ENCODE results near the gene CEP70.

DNA sequence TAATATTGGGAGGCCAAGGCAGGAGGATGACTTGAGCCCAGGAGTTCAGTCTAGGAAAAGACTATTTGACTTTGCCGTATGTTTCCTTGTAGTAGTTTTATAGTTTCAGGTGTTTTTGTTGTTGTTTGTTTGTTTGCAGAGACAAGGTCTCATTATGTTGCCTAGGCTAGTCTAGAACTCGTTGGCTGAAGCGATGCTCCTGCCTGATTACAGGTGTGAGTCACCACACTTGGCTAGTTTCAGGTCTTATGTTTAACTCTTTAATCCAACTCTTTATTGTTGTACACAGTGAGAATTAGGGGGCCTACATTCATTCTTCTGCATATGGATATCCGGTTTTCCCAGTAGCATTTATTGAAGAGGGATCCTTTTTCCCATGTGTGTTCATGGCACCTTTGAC, 46.5 kb upstream of the CEP70 start:
- TF ChIP-seq, protein P1, sequence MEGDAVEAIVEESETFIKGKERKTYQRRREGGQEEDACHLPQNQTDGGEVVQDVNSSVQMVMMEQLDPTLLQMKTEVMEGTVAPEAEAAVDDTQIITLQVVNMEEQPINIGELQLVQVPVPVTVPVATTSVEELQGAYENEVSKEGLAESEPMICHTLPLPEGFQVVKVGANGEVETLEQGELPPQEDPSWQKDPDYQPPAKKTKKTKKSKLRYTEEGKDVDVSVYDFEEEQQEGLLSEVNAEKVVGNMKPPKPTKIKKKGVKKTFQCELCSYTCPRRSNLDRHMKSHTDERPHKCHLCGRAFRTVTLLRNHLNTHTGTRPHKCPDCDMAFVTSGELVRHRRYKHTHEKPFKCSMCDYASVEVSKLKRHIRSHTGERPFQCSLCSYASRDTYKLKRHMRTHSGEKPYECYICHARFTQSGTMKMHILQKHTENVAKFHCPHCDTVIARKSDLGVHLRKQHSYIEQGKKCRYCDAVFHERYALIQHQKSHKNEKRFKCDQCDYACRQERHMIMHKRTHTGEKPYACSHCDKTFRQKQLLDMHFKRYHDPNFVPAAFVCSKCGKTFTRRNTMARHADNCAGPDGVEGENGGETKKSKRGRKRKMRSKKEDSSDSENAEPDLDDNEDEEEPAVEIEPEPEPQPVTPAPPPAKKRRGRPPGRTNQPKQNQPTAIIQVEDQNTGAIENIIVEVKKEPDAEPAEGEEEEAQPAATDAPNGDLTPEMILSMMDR (IDR thresholded peaks at IDR 0.05; ENCODE audit: low read depth, low read length) = no peak
- TF ChIP-seq POLR2A (IDR thresholded peaks at IDR 0.05; ENCODE audit: extremely low read depth, insufficient read length) (no peak), MYC (IDR thresholded peaks at IDR 0.05; ENCODE audit: low read depth, low read length) (no peak)
